Fibroblast of the aortic adventitia (primary cell): ENCODE measurements around the gene AGPAT1. TPM values are rescaled to one million over a fixed set of nuclear protein-coding genes. Genes with fewer than 3 reads are reported as not detected.
A peak's percentile ranks its signal among the peaks of the same experiment; 100 is the strongest.

Experiments
- DNase-seq: peaks from one replicate; pipeline ENCODE4 v3.0.0-alpha.2; 2010; ENCODE audit warnings: low read depth
- H3K4me3 ChIP-seq: 2 replicates; pipeline ENCODE4 v1.5.1; 2011; ENCODE audit warnings: low read depth, mild to moderate bottlenecking, control low read depth, low read length, moderate library complexity
- total RNA-seq: library from RNA; depleted of rRNA; stranded (reverse); fragments of >200 nt; gene quantifications from 2 replicates; pipeline ENCODE4 v1.2.3, GENCODE V29; 2012; ENCODE audit warnings: low replicate concordance
- TF ChIP-seq, protein P1 (sequence below): IDR thresholded peaks from 2 replicates; pipeline ENCODE4 v1.5.1; 2011; ENCODE audit warnings: mild to moderate bottlenecking, low read length, control low read depth, inconsistent platforms; ENCODE audit not compliant: insufficient read depth

The AGPAT1 gene
- total RNA-seq, 1 donor: 41.1 TPM

- no peak for DNase-seq
- peak overlapping the region; percentile 94 for H3K4me3 ChIP-seq
- TF ChIP-seq, protein P1, sequence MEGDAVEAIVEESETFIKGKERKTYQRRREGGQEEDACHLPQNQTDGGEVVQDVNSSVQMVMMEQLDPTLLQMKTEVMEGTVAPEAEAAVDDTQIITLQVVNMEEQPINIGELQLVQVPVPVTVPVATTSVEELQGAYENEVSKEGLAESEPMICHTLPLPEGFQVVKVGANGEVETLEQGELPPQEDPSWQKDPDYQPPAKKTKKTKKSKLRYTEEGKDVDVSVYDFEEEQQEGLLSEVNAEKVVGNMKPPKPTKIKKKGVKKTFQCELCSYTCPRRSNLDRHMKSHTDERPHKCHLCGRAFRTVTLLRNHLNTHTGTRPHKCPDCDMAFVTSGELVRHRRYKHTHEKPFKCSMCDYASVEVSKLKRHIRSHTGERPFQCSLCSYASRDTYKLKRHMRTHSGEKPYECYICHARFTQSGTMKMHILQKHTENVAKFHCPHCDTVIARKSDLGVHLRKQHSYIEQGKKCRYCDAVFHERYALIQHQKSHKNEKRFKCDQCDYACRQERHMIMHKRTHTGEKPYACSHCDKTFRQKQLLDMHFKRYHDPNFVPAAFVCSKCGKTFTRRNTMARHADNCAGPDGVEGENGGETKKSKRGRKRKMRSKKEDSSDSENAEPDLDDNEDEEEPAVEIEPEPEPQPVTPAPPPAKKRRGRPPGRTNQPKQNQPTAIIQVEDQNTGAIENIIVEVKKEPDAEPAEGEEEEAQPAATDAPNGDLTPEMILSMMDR: no peak
These were observed 568 bp downstream of the AGPAT1 start for GRCh38 chr6:32175322-32175710.

- TF ChIP-seq, protein P1: no peak
- H3K4me3 ChIP-seq: peak overlapping the region; percentile 94
- no peak for DNase-seq
These were observed 1.5 kb downstream of the AGPAT1 start for GRCh38 chr6:32174416-32174815.

DNA sequence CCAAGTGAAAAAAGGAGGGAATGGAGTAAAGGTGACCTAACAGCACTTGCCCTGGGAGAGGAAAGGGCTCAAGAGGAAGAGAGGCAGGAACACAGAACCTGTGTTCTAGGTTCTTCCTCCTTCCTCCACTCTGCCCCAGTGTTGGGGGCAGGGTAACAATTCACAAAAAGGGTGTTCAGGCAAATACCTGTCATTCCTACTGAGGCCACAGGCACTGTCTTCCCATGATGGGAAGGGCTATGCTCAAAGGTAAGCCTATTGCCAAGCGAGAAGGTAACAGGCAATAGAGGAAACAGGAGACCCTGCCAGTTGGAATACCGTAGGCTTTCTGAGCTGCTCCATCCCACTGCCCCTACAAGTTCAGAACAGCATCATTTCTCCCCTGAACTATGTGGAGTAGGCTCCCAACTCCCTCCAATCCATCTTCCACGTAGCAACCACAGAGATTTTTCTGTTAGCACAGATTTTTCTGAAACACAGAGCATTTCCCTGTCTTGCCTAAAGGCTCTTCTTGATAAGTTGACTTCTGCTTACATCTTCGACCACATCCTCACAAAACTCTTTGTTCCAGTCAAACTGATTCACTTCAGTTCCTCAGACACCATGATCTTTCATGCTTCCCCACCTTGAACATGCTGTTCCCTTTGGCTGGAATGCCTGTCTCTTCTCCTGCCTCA lies 2.7 kb downstream of the AGPAT1 start:
- H3K4me3 ChIP-seq: no peak overlapping the region
- DNase-seq: no peak
- TF ChIP-seq, protein P1: no peak

DNA sequence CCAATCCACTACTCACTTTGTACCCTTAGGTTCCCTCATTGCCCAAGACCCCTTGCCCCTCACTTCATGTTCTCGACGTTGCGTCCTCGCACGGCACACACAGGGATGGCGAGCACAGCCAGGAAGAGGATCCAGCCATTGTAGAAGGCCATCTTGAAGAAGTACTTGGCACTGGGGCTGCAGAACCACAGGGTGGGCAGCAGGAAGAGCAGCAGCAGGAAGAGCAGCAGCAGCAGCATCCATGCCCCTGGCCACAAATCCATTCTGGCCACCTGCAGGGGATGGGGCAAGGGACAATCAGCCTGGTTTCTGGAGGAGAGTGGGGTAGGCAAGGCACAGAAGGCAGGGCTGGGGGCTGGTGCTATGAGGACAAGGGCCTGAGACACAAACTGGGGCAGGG lies 4.7 kb downstream of the AGPAT1 start:
- TF ChIP-seq, protein P1: no peak
- no peak overlapping the region for H3K4me3 ChIP-seq
- DNase-seq: no peak

DNA sequence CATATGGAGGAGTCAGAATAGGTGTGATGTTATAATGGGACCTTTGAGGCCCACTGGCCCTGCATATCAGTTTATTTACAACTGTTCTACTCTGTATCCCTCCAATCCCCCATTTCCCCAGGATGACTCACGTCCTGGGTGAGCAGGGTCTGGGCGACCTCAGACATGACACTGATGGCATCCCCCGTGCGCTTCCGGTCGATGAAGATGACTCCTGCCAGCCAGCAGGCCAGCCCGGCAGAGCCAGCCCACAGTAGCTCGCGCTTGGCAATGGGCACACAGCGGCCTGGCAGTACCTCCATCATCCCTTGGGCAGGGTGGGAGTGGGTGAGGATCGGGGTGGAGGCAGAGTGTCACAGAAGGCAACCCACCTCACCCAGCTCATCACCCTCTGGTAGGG lies 5.6 kb downstream of the AGPAT1 start:
- H3K4me3 ChIP-seq: no peak overlapping the region
- TF ChIP-seq, protein P1: no peak
- DNase-seq: no peak

- TF ChIP-seq, protein P1: no peak
- H3K4me3 ChIP-seq: no peak overlapping the region
- DNase-seq: no peak
These were observed 6.9 kb downstream of the AGPAT1 start for GRCh38 chr6:32168807-32169591.
